H1 (cell line): ENCODE measurements around the gene TIA1. TPM values are rescaled to one million over a fixed set of nuclear protein-coding genes. Genes with fewer than 3 reads are reported as not detected.

ENCODE experiments used
- CBX5 ChIP-seq: fragments of 300-800, 300-1000 bp; sonication (generic); IDR thresholded peaks from 2 replicates; pipeline ENCODE4 v1.7.1; 2016; ENCODE audit warnings: antibody characterized with exemption, low read length, low read depth
- CHD7 ChIP-seq: fragments of 300-600 bp; sonication (generic); IDR thresholded peaks from 2 replicates; pipeline ENCODE4 v1.7.1; 2012; ENCODE audit warnings: low read length, moderate library complexity, mild to moderate bottlenecking, inconsistent platforms; ENCODE audit not compliant: insufficient replicate concordance
- CREB1 ChIP-seq: IDR thresholded peaks from 2 replicates; pipeline ENCODE4 v1.6.1; 2012; ENCODE audit warnings: inconsistent platforms
- GTF2F1 ChIP-seq: IDR thresholded peaks from 2 replicates; pipeline ENCODE4 v1.6.1; 2012; ENCODE audit warnings: low read depth, low read length, improper control_type of control experiment, borderline replicate concordance
- KDM4A ChIP-seq: IDR thresholded peaks from one replicate; pipeline ENCODE4 v1.7.1; 2012; ENCODE audit warnings: low read depth, mild to moderate bottlenecking, moderate library complexity, low read length, inconsistent platforms; ENCODE audit not compliant: severe bottlenecking
- RBBP5 ChIP-seq: IDR thresholded peaks from 2 replicates; pipeline ENCODE4 v1.7.1; 2012; ENCODE audit warnings: low read depth, mild to moderate bottlenecking, inconsistent platforms, low read length, moderate library complexity, borderline replicate concordance
- RNF2 ChIP-seq: fragments of 200-900, 300-1000 bp; sonication (generic); IDR thresholded peaks from 2 replicates; pipeline ENCODE4 v1.7.1; 2016; ENCODE audit warnings: borderline replicate concordance, low read depth, mild to moderate bottlenecking, antibody characterized with exemption, low read length; ENCODE audit not compliant: poor library complexity, severe bottlenecking; ENCODE audit errors: missing control alignments
- RXRA ChIP-seq: IDR thresholded peaks from 2 replicates; pipeline ENCODE4 v1.6.1; 2011; ENCODE audit warnings: low read depth, mild to moderate bottlenecking, low read length, moderate library complexity; ENCODE audit not compliant: insufficient read depth
- SRF ChIP-seq: IDR thresholded peaks from 2 replicates; pipeline ENCODE4 v1.6.1; 2011; ENCODE audit warnings: mild to moderate bottlenecking, low read depth, low read length, moderate library complexity
- TCF12 ChIP-seq: IDR thresholded peaks from 2 replicates; pipeline ENCODE4 v1.6.1; 2011; ENCODE audit warnings: low read depth, mild to moderate bottlenecking, low read length
- TEAD4 ChIP-seq: IDR thresholded peaks from 2 replicates; pipeline ENCODE4 v1.6.1; 2012; ENCODE audit warnings: low read depth, low read length, inconsistent platforms, mixed read lengths
- polyA plus RNA-seq, 7 experiments: library from polyadenylated mRNA; depleted of rRNA in 3 of 7; stranded (reverse) in 5 of 7; unstranded in 2 of 7; fragments of >200 nt in 5 of 7; fragments of 200-250 nt in 2 of 7; gene quantifications; 1 replicate in 5 of 7; 2 replicates in 1 of 7; 4 replicates in 1 of 7; pipeline versions ENCODE4 v1.2.1 to v1.2.3, GENCODE V29; 2011 to 2013; ENCODE audit warnings: missing spikeins in 2 of 7, mixed read lengths in 2 of 7
- total RNA-seq: library from RNA; stranded (reverse); fragmentation: NEBNext Ultra II Directional; extraction: Animal tissue kit (Norgen Biotek cat#: 25700); gene quantifications from 2 replicates; pipeline ENCODE4 v1.2.1, GENCODE V29; 2021

Gene TIA1
- total and polyA plus RNA-seq, 2 of the 8 experiments (the other 6 are each of a cell fraction or from before 2014, with no cell fraction given), result 58.6 to 181 TPM

GRCh38 chr2:70188460-70188859 is 60.0 kb downstream of the TIA1 start (continued):
- no peak for TF ChIP-seq CHD7
- TF ChIP-seq KDM4A, result no peak
- no peak for TF ChIP-seq SRF
- no peak for TF ChIP-seq RBBP5
- TF ChIP-seq TCF12, result no peak
- no peak for TF ChIP-seq TEAD4
- TF ChIP-seq CREB1, result no peak
- TF ChIP-seq GTF2F1, result no peak
- no peak for TF ChIP-seq RNF2
- no peak for TF ChIP-seq RXRA
- no peak for TF ChIP-seq CBX5
